Chondrocyte (in vitro differentiated cells): Measurements from ENCODE around the gene CALHM5. TPM values are rescaled to one million over a fixed set of nuclear protein-coding genes. Genes with fewer than 3 reads are reported as not detected.

ENCODE experiments used
- DNase-seq: peaks from one replicate; pipeline ENCODE4 v3.0.0; 2021; ENCODE audit warnings: mixed read lengths, low spot score
- H3K27ac Mint-ChIP-seq: one replicate; pipeline ENCODE4 v1.8.0; 2021; ENCODE audit warnings: mild to moderate bottlenecking, moderate library complexity, mixed read lengths; ENCODE audit not compliant: unreplicated experiment
- H3K27me3 Mint-ChIP-seq: 2 replicates; pipeline ENCODE4 v1.8.0; 2021; ENCODE audit warnings: low read depth, mixed read lengths
- H3K36me3 Mint-ChIP-seq: 2 replicates; pipeline ENCODE4 v1.8.0; 2021; ENCODE audit warnings: low read depth, mixed read lengths
- H3K4me1 Mint-ChIP-seq: 2 replicates; pipeline ENCODE4 v1.8.0; 2021; ENCODE audit warnings: low read depth, mild to moderate bottlenecking, mixed read lengths
- H3K4me3 Mint-ChIP-seq: one replicate; pipeline ENCODE4 v1.8.0; 2021; ENCODE audit warnings: mild to moderate bottlenecking, moderate library complexity, mixed read lengths; ENCODE audit not compliant: unreplicated experiment
- H3K9me3 Mint-ChIP-seq: 2 replicates; pipeline ENCODE4 v1.8.0; 2021; ENCODE audit warnings: low read depth, mixed read lengths
- CTCF ChIP-seq: fragments of 200-600 bp; sonication (generic); IDR thresholded peaks from 2 replicates; pipeline ENCODE4 v1.5.0; 2021; ENCODE audit warnings: antibody characterized with exemption, mild to moderate bottlenecking, moderate library complexity
- total RNA-seq: library from RNA; stranded (reverse); gene quantifications from 3 replicates; pipeline ENCODE4 v1.2.1, GENCODE V29; 2021

Gene CALHM5
- total RNA-seq, 1 donor from 2014 or later = 10.8 TPM

GRCh38 chr6:116528133-116528532 lies 16.7 kb downstream of the CALHM5 start:
- no peak for DNase-seq
- H3K27me3 Mint-ChIP-seq = no peaks in the 10 kb centered on the region
- H3K4me1 Mint-ChIP-seq = peaks cover 23% of the 10 kb centered on the region
- no peaks in the 10 kb centered on the region for H3K36me3 Mint-ChIP-seq
- H3K9me3 Mint-ChIP-seq = no peaks in the 10 kb centered on the region
- H3K27ac Mint-ChIP-seq = no peak overlapping the region
- TF ChIP-seq CTCF = no peak
- no peak overlapping the region for H3K4me3 Mint-ChIP-seq

GRCh38 chr6:116528780-116529179 lies 17.3 kb downstream of the CALHM5 start:
- Mint-ChIP-seq H3K27ac (no peak overlapping the region), H3K4me3 (no peak overlapping the region), H3K9me3 (no peaks in the 10 kb centered on the region), H3K4me1 (peaks cover 23% of the 10 kb centered on the region), H3K36me3 (no peaks in the 10 kb centered on the region), H3K27me3 (no peaks in the 10 kb centered on the region)
- DNase-seq = no peak
- TF ChIP-seq CTCF = no peak

GRCh38 chr6:116529466-116530290 lies 18.2 kb downstream of the CALHM5 start:
- Mint-ChIP-seq H3K9me3 (no peaks in the 10 kb centered on the region), H3K4me1 (peaks cover 23% of the 10 kb centered on the region), H3K27ac (no peak overlapping the region), H3K27me3 (no peaks in the 10 kb centered on the region), H3K36me3 (no peaks in the 10 kb centered on the region), H3K4me3 (no peak overlapping the region)
- DNase-seq = no peak
- no peak for TF ChIP-seq CTCF

- Mint-ChIP-seq H3K36me3 (no peaks in the 10 kb centered on the region), H3K9me3 (no peaks in the 10 kb centered on the region), H3K27ac (no peak overlapping the region), H3K27me3 (no peaks in the 10 kb centered on the region), H3K4me3 (no peak overlapping the region), H3K4me1 (peaks cover 23% of the 10 kb centered on the region)
- DNase-seq = no peak
- TF ChIP-seq CTCF = no peak
These were observed 19.0 kb downstream of the CALHM5 start for GRCh38 chr6:116530436-116530835.

- Mint-ChIP-seq H3K4me1 (peaks cover 26% of the 10 kb centered on the region), H3K27me3 (no peaks in the 10 kb centered on the region), H3K27ac (no peak overlapping the region), H3K9me3 (no peaks in the 10 kb centered on the region), H3K4me3 (no peak overlapping the region), H3K36me3 (no peaks in the 10 kb centered on the region)
- no peak for DNase-seq
- TF ChIP-seq CTCF = peak; percentile 88
These were observed 20.5 kb downstream of the CALHM5 start for GRCh38 chr6:116531675-116532570.
